IMR-90 (cell line): ENCODE measurements around the gene IRS2. TPM values are rescaled to one million over a fixed set of nuclear protein-coding genes. Genes with fewer than 3 reads are reported as not detected.

Experiments used
- ATAC-seq: fragments of 200-7000 bp; cut with Tn5 transposase; 2 replicates; pipeline ENCODE4 v1.9.1; 2020; ENCODE audit warnings: low read depth, mild to moderate bottlenecking, moderate library complexity
- BruUV-seq: library from RNA; stranded (reverse); fragments of 400-500 nt; replicated peaks from 2 replicates; lab custom pipeline; 2021; lab: Mats Ljungman, UMichigan
- CTCF ChIA-PET: fragments of 300-600 bp; formaldehyde crosslinking; extraction: SDS; loops from one replicate; lab custom pipeline; 2021; ENCODE audit warnings: antibody characterized with exemption; lab: Yijun Ruan, JAX
- POLR2A ChIA-PET: fragments of 300-600 bp; sonication (Branson Sonifier 250); formaldehyde crosslinking; loops from one replicate; lab custom pipeline; 2022; ENCODE audit warnings: antibody characterized with exemption; ENCODE audit not compliant: unreplicated experiment; lab: Charles Lee
- DNase-seq: peaks from one replicate; pipeline ENCODE4 v3.0.0; 2013
- H2AFZ ChIP-seq: replicated peaks from 2 replicates; pipeline ENCODE3; 2013; ENCODE audit warnings: low read length, mild to moderate bottlenecking; ENCODE audit not compliant: poor library complexity
- H2AK5ac ChIP-seq: 2 replicates; pipeline ENCODE4 v1.6.1; 2013; ENCODE audit warnings: low read depth, low read length, inconsistent platforms
- H2AK9ac ChIP-seq: replicated peaks from 2 replicates; pipeline ENCODE3; 2013; ENCODE audit warnings: mild to moderate bottlenecking, low read depth, low read length, moderate library complexity; ENCODE audit not compliant: poor library complexity
- H2BK120ac ChIP-seq: 2 replicates; pipeline ENCODE4 v1.6.1; 2013; ENCODE audit warnings: low read depth, low read length, inconsistent platforms
- H2BK15ac ChIP-seq: 3 replicates; pipeline ENCODE4 v1.6.1; 2013; ENCODE audit warnings: low read depth, low read length, inconsistent platforms
- H2BK20ac ChIP-seq: 2 replicates; pipeline ENCODE4 v1.6.1; 2013; ENCODE audit warnings: low read depth, mild to moderate bottlenecking, inconsistent platforms, low read length, moderate library complexity
- H2BK5ac ChIP-seq: 2 replicates; pipeline ENCODE4 v1.6.1; 2013; ENCODE audit warnings: mild to moderate bottlenecking, low read depth, low read length, inconsistent platforms; ENCODE audit not compliant: poor library complexity, severe bottlenecking
- H3K14ac ChIP-seq: replicated peaks from 2 replicates; pipeline ENCODE4 v1.6.1; 2013; ENCODE audit warnings: low read depth, low read length, inconsistent platforms
- H3K18ac ChIP-seq: 2 replicates; pipeline ENCODE4 v1.6.1; 2013; ENCODE audit warnings: low read depth, low read length, control low read depth
- H3K23ac ChIP-seq: 2 replicates; pipeline ENCODE4 v1.6.1; 2013; ENCODE audit warnings: low read depth, low read length, inconsistent platforms
- H3K27ac ChIP-seq: 2 replicates; pipeline ENCODE4 v1.5.1; 2013; ENCODE audit warnings: mild to moderate bottlenecking, control low read depth, low read length; ENCODE audit not compliant: insufficient read depth
- H3K27me3 ChIP-seq: 2 replicates; pipeline ENCODE4 v1.6.1; 2013; ENCODE audit warnings: low read length; ENCODE audit not compliant: control insufficient read depth, insufficient read depth
- H3K36me3 ChIP-seq: 2 replicates; pipeline ENCODE4 v1.6.1; 2013; ENCODE audit warnings: low read length, mixed read lengths; ENCODE audit not compliant: control insufficient read depth, insufficient read depth
- H3K4ac ChIP-seq: 2 replicates; pipeline ENCODE4 v1.6.1; 2013; ENCODE audit warnings: low read depth, low read length, inconsistent platforms
- H3K4me1 ChIP-seq: 2 replicates; pipeline ENCODE4 v1.6.1; 2013; ENCODE audit warnings: low read length, mixed read lengths; ENCODE audit not compliant: control insufficient read depth, insufficient read depth
- H3K4me2 ChIP-seq: 2 replicates; pipeline ENCODE4 v1.6.1; 2013; ENCODE audit warnings: low read depth, mild to moderate bottlenecking, control low read depth, low read length, moderate library complexity
- H3K4me3 ChIP-seq: 2 replicates; pipeline ENCODE4 v1.5.1; 2013; ENCODE audit warnings: low read depth, mild to moderate bottlenecking, control low read depth, low read length, moderate library complexity; ENCODE audit not compliant: insufficient read depth
- H3K56ac ChIP-seq: 2 replicates; pipeline ENCODE4 v1.6.1; 2013; ENCODE audit warnings: low read length, inconsistent platforms; ENCODE audit not compliant: insufficient read depth; ENCODE audit errors: extremely low read depth
- H3K79me1 ChIP-seq, 2 experiments: 2 replicates each; pipeline ENCODE4 v1.6.1; 2013; ENCODE audit warnings: low read length in 2 of 2, inconsistent platforms in 1 of 2, low read depth in 1 of 2
- H3K9ac ChIP-seq: 2 replicates; pipeline ENCODE4 v1.6.1; 2013; ENCODE audit warnings: low read depth, low read length, control low read depth
- H3K9me1 ChIP-seq: 2 replicates; pipeline ENCODE4 v1.6.1; 2013; ENCODE audit warnings: low read length, inconsistent platforms; ENCODE audit not compliant: insufficient read depth
- H3K9me3 ChIP-seq: 2 replicates; pipeline ENCODE4 v1.6.1; 2013; ENCODE audit warnings: low read length; ENCODE audit not compliant: control insufficient read depth, insufficient read depth
- H4K20me1 ChIP-seq: 2 replicates; pipeline ENCODE4 v1.6.1; 2013; ENCODE audit warnings: low read length, inconsistent platforms; ENCODE audit not compliant: insufficient read depth
- H4K5ac ChIP-seq: 2 replicates; pipeline ENCODE4 v1.6.1; 2013; ENCODE audit warnings: mild to moderate bottlenecking, low read depth, low read length, control low read depth
- H4K8ac ChIP-seq, 2 experiments: 2 replicates each; pipeline ENCODE4 v1.6.1; 2013; ENCODE audit warnings: low read depth in 2 of 2, low read length in 2 of 2, control low read depth in 1 of 2, inconsistent platforms in 1 of 2
- H4K91ac ChIP-seq: 2 replicates; pipeline ENCODE4 v1.6.1; 2013; ENCODE audit warnings: low read depth, low read length, inconsistent platforms; ENCODE audit not compliant: insufficient read depth
- MXI1 ChIP-seq: IDR thresholded peaks from 2 replicates; pipeline ENCODE4 v1.6.1; 2012; ENCODE audit warnings: low read depth, mild to moderate bottlenecking, low read length, moderate library complexity, borderline replicate concordance
- WGBS, 2 experiments: methylation state at CpG; one replicate each; pipeline versions ENCODE4 v1.1.5 to v1.1.7; 2013; ENCODE audit warnings: missing lambda C conversion rate in 2 of 2; ENCODE audit not compliant: insufficient read length in 1 of 2; ENCODE audit errors: extremely low coverage in 2 of 2; 5-methylcytosine and 5-hydroxymethylcytosine counted together
- dilution Hi-C: fragments of 300-500 bp; cut with HindIII; formaldehyde crosslinking; loops from one replicate; pipeline ENCODE4 v1.14.3; 2018; ENCODE audit warnings: low sequenced_read_pairs; ENCODE audit not compliant: unreplicated experiment
- in situ Hi-C: fragments of 300-500 bp; cut with MboI; formaldehyde crosslinking; loops from 3 replicates; pipeline ENCODE4 v1.14.3; 2019; ENCODE audit warnings: low sequenced_read_pairs, inconsistent platforms, mixed read lengths
- intact Hi-C: fragments of 100-400 bp; cut with micrococcal nuclease; formaldehyde crosslinking; loops from 2 replicates; pipeline ENCODE4 v1.10.0; 2022
- polyA plus RNA-seq, 3 experiments: library from polyadenylated mRNA; depleted of rRNA; stranded (reverse); fragments of >200 nt; gene quantifications; 2 replicates each; pipeline ENCODE4 v1.2.3, GENCODE V29; 2012; ENCODE audit warnings: low replicate concordance in 1 of 3
- total RNA-seq: library from RNA; depleted of rRNA; stranded (reverse); fragments of >200 nt; gene quantifications from 2 replicates; pipeline ENCODE4 v1.2.3, GENCODE V29; 2012

IRS2 gene
- total and polyA plus RNA-seq, 2 of the 4 experiments (the other 2 are of a cell fraction) = 0.36 to 1.4 TPM

- H3K14ac ChIP-seq = no peak overlapping the region
- no peak overlapping the region for H3K4me3 ChIP-seq
- H2AK5ac ChIP-seq = no peak overlapping the region
- in situ Hi-C loops = no loop called here
- no peaks in the 10 kb centered on the region for H3K36me3 ChIP-seq
- H4K91ac ChIP-seq = no peak overlapping the region
- H2BK20ac ChIP-seq = no peak overlapping the region
- ATAC-seq = no peak
- H4K5ac ChIP-seq = no peak overlapping the region
- ChIA-PET POLR2A (no interaction called here), CTCF (no interaction called here)
- H3K4ac ChIP-seq = no peak overlapping the region
- no peaks in the 10 kb centered on the region for H3K4me1 ChIP-seq
- dilution Hi-C loops = no loop called here
- H4K20me1 ChIP-seq = no peaks in the 10 kb centered on the region
- no peak overlapping the region for H2AK9ac ChIP-seq
- H2BK15ac ChIP-seq = no peak overlapping the region
- H3K9me3 ChIP-seq = no peaks in the 10 kb centered on the region; the same call in 1 of the 2 replicates
- no peak overlapping the region for H3K27ac ChIP-seq
- H3K56ac ChIP-seq = no peak overlapping the region
- no peak overlapping the region for H3K9ac ChIP-seq
- H3K4me2 ChIP-seq = no peak overlapping the region
- intact Hi-C loops = no loop called here
- no peak for DNase-seq
- no peak overlapping the region for H2BK120ac ChIP-seq
- H2BK5ac ChIP-seq = no peak overlapping the region
- BruUV-seq = no TSS peak
- no peak overlapping the region for H2AFZ ChIP-seq
- peaks cover 45% of the 10 kb centered on the region for H3K27me3 ChIP-seq
- H3K18ac ChIP-seq = no peak overlapping the region
- TF ChIP-seq MXI1 = no peak
- H3K79me1 ChIP-seq = no peaks in the 10 kb centered on the region
- H3K23ac ChIP-seq = no peak overlapping the region
- WGBS, 2 experiments = 80% methylated on average over 1 of the region's 3 CpGs; no CpG with 5 or more reads in 1 of the 2 experiments
- H3K9me1 ChIP-seq = no peaks in the 10 kb centered on the region
- no peak overlapping the region for H4K8ac ChIP-seq
These were observed 63.3 kb downstream of the IRS2 start for GRCh38 chr13:109723046-109723445.
